Kidney (tissue), 14 donors: ENCODE measurements around the gene TFF1. TPM values are rescaled to one million over a fixed set of nuclear protein-coding genes. Genes with fewer than 3 reads are reported as not detected.

Source experiments
- DNase-seq, 5 donors: peaks; one replicate each; pipeline ENCODE4 v3.0.0-alpha.2; 2013 to 2020
- FAIRE-seq: peaks from 2 replicates; lab custom pipeline; 2012; peaks lifted over from hg19 to GRCh38; lab: Jason Lieb, UNC
- H3K27ac ChIP-seq, 2 donors: one replicate each; pipeline ENCODE4 v1.7.0; 2013; ENCODE audit warnings: low read depth in 2 of 2, low read length in 2 of 2, inconsistent platforms in 1 of 2
- H3K27me3 ChIP-seq: one replicate; pipeline ENCODE4 v1.7.1; 2013; ENCODE audit warnings: low read length, inconsistent platforms; ENCODE audit not compliant: control insufficient read depth, insufficient read depth
- H3K36me3 ChIP-seq, 3 donors: one replicate each; pipeline versions ENCODE4 v1.7.0 to v1.7.1; 2013; ENCODE audit warnings: low read length in 3 of 3, control low read depth in 1 of 3, inconsistent platforms in 1 of 3; ENCODE audit not compliant: insufficient read depth in 3 of 3, control insufficient read depth in 2 of 3
- H3K4me1 ChIP-seq, 3 donors: one replicate each; pipeline versions ENCODE4 v1.7.0 to v1.7.1; 2013; ENCODE audit warnings: low read length in 3 of 3, inconsistent platforms in 1 of 3, low read depth in 1 of 3; ENCODE audit not compliant: control insufficient read depth in 2 of 3, insufficient read depth in 2 of 3
- H3K4me3 ChIP-seq, 3 donors: one replicate each; pipeline versions ENCODE4 v1.7.0 to v1.8.1; 2013; ENCODE audit warnings: low read length in 3 of 3, control low read depth in 1 of 3, inconsistent platforms in 1 of 3
- H3K9ac ChIP-seq, 3 donors: one replicate each; pipeline versions ENCODE4 v1.7.0 to v1.7.1; 2013; ENCODE audit warnings: low read length in 3 of 3, control low read depth in 1 of 3, inconsistent platforms in 1 of 3
- H3K9me3 ChIP-seq, 3 donors: one replicate each; pipeline versions ENCODE4 v1.7.0 to v1.7.1; 2013; ENCODE audit warnings: low read length in 3 of 3, control low read depth in 1 of 3, inconsistent platforms in 1 of 3; ENCODE audit not compliant: control insufficient read depth in 2 of 3, insufficient read depth in 1 of 3
- intact Hi-C: fragments of 100-400 bp; cut with DNase I; formaldehyde crosslinking; loops from one replicate; pipeline ENCODE4 v1.11.1; 2022
- polyA plus RNA-seq: library from polyadenylated mRNA; stranded (reverse); fragments of 350-450 nt; fragmentation: Illumina TruSeq; extraction: RNeasy Lipid Tissue Mini Kit (QIAGEN cat#74804); gene quantifications from one replicate; pipeline ENCODE4 v1.2.3, GENCODE V29; 2014; ENCODE audit warnings: low read depth, low replicate concordance; ENCODE audit not compliant: insufficient read depth
- total RNA-seq: library from RNA; stranded (reverse); fragmentation: NEBNext Ultra II Directional; extraction: Animal tissue kit (Norgen Biotek cat#: 25700); gene quantifications from one replicate; pipeline ENCODE4 v1.2.1, GENCODE V29; 2021
- TF ChIP-seq, protein P1 (sequence below): IDR thresholded peaks from 3 replicates; pipeline ENCODE4 v1.5.1; 2012; ENCODE audit warnings: mild to moderate bottlenecking, moderate library complexity, borderline replicate concordance; ENCODE audit not compliant: insufficient read depth; ENCODE audit errors: extremely low read depth
- donor health status: control.
- donor health status: control.
- donor health status: control.
- donor health status: control.
- donor health status: control.
- donor health status: DM: yes; HTN: yes; CAD: no.
- donor health status: Normal renal cell carcinoma (clear cell type).

Gene TFF1
- total and polyA plus RNA-seq, 2 donors from 2014 or later, result not detected

DNA sequence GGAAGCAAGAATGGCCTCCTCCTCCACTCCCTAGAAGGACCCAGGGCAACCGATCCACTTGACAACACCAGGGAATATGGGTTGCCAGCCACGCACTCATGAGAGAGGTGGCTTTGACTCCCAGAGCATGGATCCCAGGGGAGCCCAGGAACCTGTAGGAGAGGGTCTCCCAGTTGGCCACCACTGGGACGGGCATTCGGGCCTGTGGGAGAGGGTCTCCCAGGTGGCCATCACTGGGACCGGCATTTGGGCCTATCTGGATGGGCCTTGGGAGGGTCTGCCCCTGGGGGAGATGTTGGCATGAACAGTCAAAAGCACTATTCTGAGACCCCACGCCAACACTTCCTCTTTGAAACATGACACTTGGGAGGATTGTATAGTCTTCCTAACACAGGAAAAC is 565 bp downstream of the TFF1 start:
- H3K4me1 ChIP-seq, result no peaks in the 10 kb centered on the region
- H3K27ac ChIP-seq, result no peak overlapping the region
- TF ChIP-seq, protein P1, sequence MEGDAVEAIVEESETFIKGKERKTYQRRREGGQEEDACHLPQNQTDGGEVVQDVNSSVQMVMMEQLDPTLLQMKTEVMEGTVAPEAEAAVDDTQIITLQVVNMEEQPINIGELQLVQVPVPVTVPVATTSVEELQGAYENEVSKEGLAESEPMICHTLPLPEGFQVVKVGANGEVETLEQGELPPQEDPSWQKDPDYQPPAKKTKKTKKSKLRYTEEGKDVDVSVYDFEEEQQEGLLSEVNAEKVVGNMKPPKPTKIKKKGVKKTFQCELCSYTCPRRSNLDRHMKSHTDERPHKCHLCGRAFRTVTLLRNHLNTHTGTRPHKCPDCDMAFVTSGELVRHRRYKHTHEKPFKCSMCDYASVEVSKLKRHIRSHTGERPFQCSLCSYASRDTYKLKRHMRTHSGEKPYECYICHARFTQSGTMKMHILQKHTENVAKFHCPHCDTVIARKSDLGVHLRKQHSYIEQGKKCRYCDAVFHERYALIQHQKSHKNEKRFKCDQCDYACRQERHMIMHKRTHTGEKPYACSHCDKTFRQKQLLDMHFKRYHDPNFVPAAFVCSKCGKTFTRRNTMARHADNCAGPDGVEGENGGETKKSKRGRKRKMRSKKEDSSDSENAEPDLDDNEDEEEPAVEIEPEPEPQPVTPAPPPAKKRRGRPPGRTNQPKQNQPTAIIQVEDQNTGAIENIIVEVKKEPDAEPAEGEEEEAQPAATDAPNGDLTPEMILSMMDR, result no peak
- H3K27me3 ChIP-seq, result no peaks in the 10 kb centered on the region
- FAIRE-seq, result no peak
- intact Hi-C loops, result no loop called here
- no peaks in the 10 kb centered on the region for H3K36me3 ChIP-seq
- no peak overlapping the region for H3K4me3 ChIP-seq
- no peak overlapping the region for H3K9ac ChIP-seq
- DNase-seq, result peak in 1 of 5 donors; percentile 26
- H3K9me3 ChIP-seq, result no peaks in the 10 kb centered on the region

DNA sequence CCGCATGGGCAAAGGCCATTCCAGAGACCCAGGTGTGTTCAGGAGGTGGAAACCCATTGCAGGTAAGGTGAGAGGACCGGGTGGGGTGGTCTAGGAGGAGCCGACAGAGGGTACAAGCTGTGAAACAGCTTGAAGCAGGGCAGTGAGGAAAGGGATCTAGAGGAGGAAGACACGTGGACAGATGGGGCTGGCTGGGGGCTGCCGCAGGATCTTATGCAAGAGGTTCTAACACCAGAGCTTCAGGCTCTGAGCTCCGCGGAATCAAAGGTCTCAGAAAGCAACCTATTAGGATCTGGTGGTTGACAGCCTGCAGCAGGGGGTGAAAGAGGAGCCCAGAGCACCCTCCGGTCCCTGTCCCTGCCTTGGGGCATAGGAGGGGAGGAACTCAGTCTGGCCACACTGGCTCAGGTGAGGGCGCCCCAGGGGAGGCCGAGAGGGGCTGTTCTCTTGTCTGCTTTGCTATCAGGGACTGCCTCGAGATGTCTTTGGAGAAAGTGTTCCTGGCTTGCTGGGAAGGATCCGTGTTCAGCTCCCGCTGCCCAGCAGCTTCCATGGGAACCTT is 1.9 kb downstream of the TFF1 start:
- H3K27ac ChIP-seq, result no peak overlapping the region
- no peaks in the 10 kb centered on the region for H3K36me3 ChIP-seq
- intact Hi-C loops, result no loop called here
- H3K4me1 ChIP-seq, result no peaks in the 10 kb centered on the region
- TF ChIP-seq, protein P1, result no peak
- no peak overlapping the region for H3K4me3 ChIP-seq
- H3K27me3 ChIP-seq, result no peaks in the 10 kb centered on the region
- no peaks in the 10 kb centered on the region for H3K9me3 ChIP-seq
- DNase-seq, result no peak
- no peak for FAIRE-seq
- no peak overlapping the region for H3K9ac ChIP-seq

DNA sequence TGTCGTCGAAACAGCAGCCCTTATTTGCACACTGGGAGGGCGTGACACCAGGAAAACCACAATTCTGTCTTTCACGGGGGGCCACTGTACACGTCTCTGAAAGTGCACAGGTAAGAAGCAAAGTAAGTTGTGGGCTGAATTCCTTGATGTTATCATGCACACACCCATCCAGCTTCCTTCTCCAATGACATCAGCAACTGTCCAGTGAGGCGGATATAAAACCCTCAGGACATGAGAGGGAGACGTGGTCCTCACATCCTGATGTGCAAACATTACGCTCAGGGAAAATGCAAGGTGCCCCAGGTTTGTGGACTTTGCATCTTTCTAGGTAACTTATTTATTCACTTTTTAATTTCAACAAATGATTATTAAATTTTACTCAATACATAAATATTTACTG is 3.0 kb downstream of the TFF1 start:
- no peaks in the 10 kb centered on the region for H3K36me3 ChIP-seq
- H3K9me3 ChIP-seq, result no peaks in the 10 kb centered on the region
- TF ChIP-seq, protein P1, result no peak
- DNase-seq (no peak), FAIRE-seq (no peak)
- no peak overlapping the region for H3K27ac ChIP-seq
- H3K4me3 ChIP-seq, result no peak overlapping the region
- no peak overlapping the region for H3K9ac ChIP-seq
- no peaks in the 10 kb centered on the region for H3K27me3 ChIP-seq
- H3K4me1 ChIP-seq, result no peaks in the 10 kb centered on the region
- intact Hi-C loops, result no loop called here

DNA sequence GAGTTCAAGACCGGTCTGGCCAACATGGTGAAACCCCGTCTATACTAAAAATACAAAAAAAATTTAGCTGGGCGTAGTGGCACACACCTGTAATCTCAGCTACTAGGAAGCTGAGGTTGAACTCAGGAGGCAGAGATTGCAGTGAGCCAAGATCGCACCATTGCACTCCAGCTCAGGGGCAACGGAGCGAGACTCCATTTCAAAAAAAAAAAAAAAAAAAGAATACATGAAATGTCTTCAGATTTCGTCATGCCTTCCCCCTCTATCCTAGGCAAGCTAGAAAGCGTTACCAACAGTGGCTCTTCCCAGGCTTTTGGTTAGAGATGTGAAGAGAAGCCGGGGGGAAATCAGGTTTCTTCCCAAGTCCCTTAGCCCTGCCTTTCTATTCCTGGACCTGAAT is 3.6 kb downstream of the TFF1 start:
- H3K9me3 ChIP-seq, result no peaks in the 10 kb centered on the region
- no peaks in the 10 kb centered on the region for H3K27me3 ChIP-seq
- H3K4me1 ChIP-seq, result no peaks in the 10 kb centered on the region
- no peaks in the 10 kb centered on the region for H3K36me3 ChIP-seq
- intact Hi-C loops, result no loop called here
- H3K9ac ChIP-seq, result no peak overlapping the region
- no peak overlapping the region for H3K27ac ChIP-seq
- H3K4me3 ChIP-seq, result no peak overlapping the region
- DNase-seq (peak in 1 of 5 donors; percentile 39), FAIRE-seq (no peak)
- TF ChIP-seq, protein P1, result no peak
